OCI-LY3 (cell line): Measurements from ENCODE around the gene USP6.
"Not testable (repeated sequence)": the region's sequence is repeated elsewhere in the genome, so short reads cannot be mapped to it uniquely, and the experiment has no call there.

Experiments
- H2AFZ ChIP-seq: fragments of 200-600, 300-600 bp; shearing (Covaris generic); 2 replicates; pipeline ENCODE4 v1.6.0; 2014; ENCODE audit warnings: antibody characterized with exemption, low read depth, low read length
- H3K27ac ChIP-seq: fragments of 200-600, 300-600 bp; sonication (generic); 2 replicates; pipeline ENCODE4 v1.5.1; 2014; ENCODE audit warnings: mild to moderate bottlenecking, low read length, moderate library complexity, mixed read lengths
- H3K27me3 ChIP-seq: fragments of 200-600, 300-600 bp; sonication (generic); 2 replicates; pipeline ENCODE4 v1.6.1; 2014; ENCODE audit warnings: low read depth, low read length, mixed read lengths
- H3K36me3 ChIP-seq: fragments of 200-600, 300-600 bp; sonication (generic); replicated peaks from 2 replicates; pipeline ENCODE3; 2014; ENCODE audit warnings: low read depth, low read length, mixed read lengths
- H3K4me1 ChIP-seq: fragments of 300-600, 200-600 bp; sonication (generic); 2 replicates; pipeline ENCODE4 v1.6.1; 2014; ENCODE audit warnings: low read length, mixed read lengths
- H3K4me2 ChIP-seq: fragments of 200-600, 300-600 bp; sonication (generic); 2 replicates; pipeline ENCODE4 v1.6.1; 2014; ENCODE audit warnings: low read length, mixed read lengths
- H3K4me3 ChIP-seq: fragments of 300-600, 200-600 bp; sonication (generic); 2 replicates; pipeline ENCODE4 v1.5.1; 2014; ENCODE audit warnings: antibody characterized with exemption, mild to moderate bottlenecking, low read length, moderate library complexity
- H3K79me2 ChIP-seq: fragments of 300-600, 200-600 bp; shearing (Covaris generic); 2 replicates; pipeline ENCODE4 v1.6.1; 2014; ENCODE audit warnings: mild to moderate bottlenecking, low read length, mixed read lengths
- H3K9ac ChIP-seq: fragments of 300-600, 200-600 bp; shearing (Covaris generic); 2 replicates; pipeline ENCODE4 v1.6.0; 2014; ENCODE audit warnings: mild to moderate bottlenecking, low read length, moderate library complexity
- H3K9me3 ChIP-seq: fragments of 200-600, 300-600 bp; shearing (Covaris generic); 2 replicates; pipeline ENCODE4 v1.6.1; 2014; ENCODE audit warnings: low read length, mixed read lengths; ENCODE audit not compliant: insufficient read depth
- H4K20me1 ChIP-seq: fragments of 200-600, 300-600 bp; sonication (generic); 2 replicates; pipeline ENCODE4 v1.6.1; 2016; ENCODE audit warnings: low read length, mixed read lengths; ENCODE audit not compliant: insufficient read depth
- EZH2phosphoT487 ChIP-seq: fragments of 200-600 bp; shearing (Covaris generic); IDR thresholded peaks from 2 replicates; pipeline ENCODE4 v1.6.1; 2018; ENCODE audit warnings: antibody characterized with exemption, mixed run types, low read depth
- TF ChIP-seq, protein P1 (sequence below): fragments of 200-600, 300-600 bp; sonication (generic); IDR thresholded peaks from 2 replicates; pipeline ENCODE4 v1.5.1; 2014; ENCODE audit warnings: antibody characterized with exemption, low read length, low read depth

Gene USP6

DNA sequence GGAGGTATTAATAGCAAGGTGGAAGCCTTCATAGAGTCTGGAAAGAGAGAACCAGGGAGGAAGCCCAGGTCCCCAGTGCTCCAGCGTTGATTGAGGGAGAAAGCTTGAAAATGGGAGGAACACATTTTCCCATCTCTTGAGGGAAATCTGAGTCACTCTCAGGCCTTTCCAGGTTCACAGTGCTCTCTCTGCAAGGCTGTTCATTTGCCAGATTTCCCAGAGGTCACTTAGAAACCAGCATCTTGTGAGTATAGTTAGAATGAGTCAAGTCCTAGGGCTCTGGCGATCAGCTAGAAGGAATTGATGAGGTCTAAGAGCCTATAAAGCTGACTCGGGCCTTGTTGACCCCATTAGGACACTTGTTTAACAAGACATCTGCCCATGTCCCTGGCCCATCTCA lies 93.6 kb downstream of the USP6 start:
- H3K4me3 ChIP-seq, result no peak overlapping the region
- no peak overlapping the region for H2AFZ ChIP-seq
- peaks cover 18% of the 10 kb centered on the region for H3K4me1 ChIP-seq
- TF ChIP-seq, protein P1, sequence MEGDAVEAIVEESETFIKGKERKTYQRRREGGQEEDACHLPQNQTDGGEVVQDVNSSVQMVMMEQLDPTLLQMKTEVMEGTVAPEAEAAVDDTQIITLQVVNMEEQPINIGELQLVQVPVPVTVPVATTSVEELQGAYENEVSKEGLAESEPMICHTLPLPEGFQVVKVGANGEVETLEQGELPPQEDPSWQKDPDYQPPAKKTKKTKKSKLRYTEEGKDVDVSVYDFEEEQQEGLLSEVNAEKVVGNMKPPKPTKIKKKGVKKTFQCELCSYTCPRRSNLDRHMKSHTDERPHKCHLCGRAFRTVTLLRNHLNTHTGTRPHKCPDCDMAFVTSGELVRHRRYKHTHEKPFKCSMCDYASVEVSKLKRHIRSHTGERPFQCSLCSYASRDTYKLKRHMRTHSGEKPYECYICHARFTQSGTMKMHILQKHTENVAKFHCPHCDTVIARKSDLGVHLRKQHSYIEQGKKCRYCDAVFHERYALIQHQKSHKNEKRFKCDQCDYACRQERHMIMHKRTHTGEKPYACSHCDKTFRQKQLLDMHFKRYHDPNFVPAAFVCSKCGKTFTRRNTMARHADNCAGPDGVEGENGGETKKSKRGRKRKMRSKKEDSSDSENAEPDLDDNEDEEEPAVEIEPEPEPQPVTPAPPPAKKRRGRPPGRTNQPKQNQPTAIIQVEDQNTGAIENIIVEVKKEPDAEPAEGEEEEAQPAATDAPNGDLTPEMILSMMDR, result no peak
- TF ChIP-seq EZH2phosphoT487, result no peak
- H3K27me3 ChIP-seq, result no peaks in the 10 kb centered on the region
- H3K27ac ChIP-seq, result no peak overlapping the region
- H3K4me2 ChIP-seq, result no peak overlapping the region
- no peak overlapping the region for H3K9ac ChIP-seq
- no peaks in the 10 kb centered on the region for H3K36me3 ChIP-seq
- no peaks in the 10 kb centered on the region for H3K79me2 ChIP-seq
- no peaks in the 10 kb centered on the region for H4K20me1 ChIP-seq
- no peaks in the 10 kb centered on the region for H3K9me3 ChIP-seq

DNA sequence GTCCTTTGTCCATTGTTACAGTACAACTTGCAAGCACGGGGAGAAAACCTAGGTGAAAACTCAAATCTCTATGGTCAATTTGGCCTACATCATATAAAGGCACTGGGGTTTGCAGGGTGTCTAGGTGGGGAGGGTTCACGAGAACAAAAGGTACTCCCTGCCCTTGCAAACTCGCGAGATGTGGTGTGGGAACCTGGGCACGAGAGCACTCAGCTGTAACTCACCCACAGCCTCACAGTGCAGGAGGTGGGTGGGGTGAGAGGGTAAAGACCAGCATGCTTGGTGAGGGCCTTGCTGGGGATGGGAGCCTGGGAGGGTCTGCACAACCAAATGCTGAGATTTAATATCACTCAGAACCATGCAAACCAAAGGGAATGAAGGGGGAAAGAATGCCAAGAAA lies 94.3 kb downstream of the USP6 start:
- Histone ChIP-seq H4K20me1 (no peaks in the 10 kb centered on the region), H3K36me3 (no peaks in the 10 kb centered on the region), H3K27me3 (no peaks in the 10 kb centered on the region), H3K27ac (peak overlapping the region; percentile 39; the same call in 1 of the 2 replicates), H3K9me3 (no peaks in the 10 kb centered on the region), H3K4me2 (peak overlapping the region; percentile 36; the same call in 1 of the 2 replicates), H2AFZ (no peak overlapping the region), H3K4me3 (no peak overlapping the region), H3K4me1 (peaks cover 18% of the 10 kb centered on the region), H3K9ac (no peak overlapping the region), H3K79me2 (no peaks in the 10 kb centered on the region)
- TF ChIP-seq, protein P1, result no peak
- no peak for TF ChIP-seq EZH2phosphoT487

DNA sequence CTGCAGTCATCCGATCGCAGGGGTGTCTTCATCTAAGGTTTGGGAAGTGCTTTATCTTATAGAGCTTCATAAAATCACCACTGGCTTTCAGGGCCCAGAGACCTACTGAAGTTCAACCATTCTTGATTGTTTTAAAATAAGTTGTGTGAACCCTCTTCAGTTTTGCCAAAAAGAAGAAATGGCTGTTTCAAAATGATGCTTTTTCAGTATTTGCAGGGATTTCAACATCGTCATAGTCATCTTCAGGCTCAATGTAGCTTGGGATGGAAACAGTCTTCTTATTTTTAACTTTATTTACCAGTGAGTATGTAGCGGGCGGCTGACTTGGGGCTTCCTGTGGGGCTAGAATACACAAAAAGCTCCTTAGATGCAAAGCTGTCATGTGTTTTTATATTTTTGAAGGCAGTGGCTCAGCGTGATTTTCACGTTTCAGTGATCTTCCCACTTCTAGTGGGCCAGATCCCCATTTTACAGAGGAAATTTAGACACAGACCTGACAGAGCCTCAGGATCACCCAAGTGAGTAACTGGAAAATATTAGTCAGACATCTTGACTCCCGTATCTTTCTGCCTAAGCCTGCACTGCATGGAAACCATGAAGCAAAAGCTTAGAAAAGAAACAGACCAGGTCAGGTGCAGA lies 94.9 kb downstream of the USP6 start:
- H3K4me3 ChIP-seq, result no peak overlapping the region
- H4K20me1 ChIP-seq, result no peaks in the 10 kb centered on the region
- no peaks in the 10 kb centered on the region for H3K9me3 ChIP-seq
- H3K9ac ChIP-seq, result no peak overlapping the region
- peak overlapping the region; percentile 36 for H3K4me2 ChIP-seq
- H3K36me3 ChIP-seq, result no peaks in the 10 kb centered on the region
- no peak for TF ChIP-seq EZH2phosphoT487
- TF ChIP-seq, protein P1, result no peak
- H3K4me1 ChIP-seq, result peaks cover 18% of the 10 kb centered on the region
- no peaks in the 10 kb centered on the region for H3K27me3 ChIP-seq
- peak overlapping the region; percentile 39 for H3K27ac ChIP-seq
- no peaks in the 10 kb centered on the region for H3K79me2 ChIP-seq
- 0 out of 2 replicates have a peak overlapping the region, but pooled peaks have one; percentile 3 for H2AFZ ChIP-seq

- Histone ChIP-seq H3K36me3 (no peaks in the 10 kb centered on the region), H3K27me3 (no peaks in the 10 kb centered on the region), H3K9me3 (no peaks in the 10 kb centered on the region), H2AFZ (no peak overlapping the region), H3K9ac (no peak overlapping the region), H3K27ac (peak overlapping the region; percentile 39), H3K79me2 (no peaks in the 10 kb centered on the region), H3K4me1 (peaks cover 18% of the 10 kb centered on the region), H3K4me2 (peak overlapping the region; percentile 36), H4K20me1 (no peaks in the 10 kb centered on the region), H3K4me3 (no peak overlapping the region)
- TF ChIP-seq, protein P1, result no peak
- TF ChIP-seq EZH2phosphoT487, result no peak
Observed at GRCh38 chr17:5211458-5211857, 95.6 kb downstream of the USP6 start.

DNA sequence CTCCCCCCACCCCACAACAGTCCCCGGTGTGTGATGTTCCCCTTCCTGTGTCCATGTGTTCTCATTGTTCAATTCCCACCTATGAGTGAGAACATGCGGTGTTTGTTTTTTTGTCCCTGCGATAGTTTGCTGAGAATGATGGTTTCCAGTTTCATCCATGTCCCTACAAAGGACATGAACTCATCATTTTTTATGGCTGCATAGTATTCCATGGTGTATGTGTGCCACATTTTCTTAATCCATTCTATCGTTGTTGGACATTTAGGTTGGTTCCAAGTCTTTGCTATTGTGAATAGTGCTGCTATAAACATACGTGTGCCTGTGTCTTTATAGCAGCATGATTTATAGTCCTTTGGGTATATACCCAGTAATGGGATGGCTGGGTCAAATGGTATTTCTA lies 101.7 kb downstream of the USP6 start:
- H3K27ac ChIP-seq, H3K9ac ChIP-seq, H3K9me3 ChIP-seq, H3K4me3 ChIP-seq, H4K20me1 ChIP-seq, H3K4me2 ChIP-seq, H3K27me3 ChIP-seq, H3K36me3 ChIP-seq, H3K79me2 ChIP-seq, H2AFZ ChIP-seq: not testable (repeated sequence)
- peaks cover 20% of the 10 kb centered on the region for H3K4me1 ChIP-seq
